ENCODE data around the gene HNRNPM.
"Not testable (repeated sequence)": the region's sequence is repeated elsewhere in the genome, so short reads cannot be mapped to it uniquely, and the experiment has no call there.

Gene HNRNPM

GRCh38 chr19:8426283-8426682, 18.5 kb upstream of the HNRNPM start:
- no peak for DNase-seq (ENCODE audit: low read depth in 2 of 2)

GRCh38 chr19:8429044-8429443, 15.7 kb upstream of the HNRNPM start:
- no peak for DNase-seq (ENCODE audit: low read depth in 2 of 2)

GRCh38 chr19:8429826-8430225, 14.9 kb upstream of the HNRNPM start:
- DNase-seq (ENCODE audit: low read depth in 2 of 2), result no peak

DNA sequence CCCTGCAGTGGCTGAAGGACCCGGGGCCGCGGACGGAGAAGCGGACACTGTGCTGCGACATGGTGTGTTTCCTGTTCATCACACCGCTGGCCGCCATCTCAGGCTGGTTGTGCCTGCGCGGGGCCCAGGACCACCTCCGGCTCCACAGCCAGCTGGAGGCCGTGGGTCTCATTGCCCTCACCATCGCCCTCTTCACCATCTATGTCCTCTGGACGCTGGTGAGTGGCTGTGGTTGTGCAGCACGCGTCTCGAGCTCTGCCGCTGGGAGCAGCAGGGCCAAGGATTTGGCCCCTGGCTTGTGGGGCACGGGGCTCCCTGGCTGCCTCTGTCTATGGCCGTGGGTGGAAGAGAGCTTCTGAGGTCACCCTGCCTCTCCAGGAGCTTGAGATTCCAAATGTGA, 14.1 kb upstream of the HNRNPM start:
- no peak for DNase-seq (ENCODE audit: low read depth in 2 of 2)

DNA sequence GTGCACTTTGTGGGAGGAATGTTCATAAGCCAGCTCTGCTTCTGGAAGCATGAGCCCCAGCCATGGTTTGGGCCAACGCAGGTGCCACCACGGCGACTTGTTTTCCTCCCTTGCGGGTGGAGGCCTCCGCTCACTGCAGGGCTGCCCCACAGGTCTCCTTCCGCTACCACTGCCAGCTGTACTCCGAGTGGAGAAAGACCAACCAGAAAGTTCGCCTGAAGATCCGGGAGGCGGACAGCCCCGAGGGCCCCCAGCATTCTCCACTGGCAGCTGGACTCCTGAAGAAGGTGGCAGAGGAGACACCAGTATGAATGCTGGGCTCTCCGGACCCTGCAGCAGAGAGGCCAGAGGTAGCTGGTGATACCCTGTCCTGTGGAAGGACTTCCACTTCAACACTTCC, 6.5 kb upstream of the HNRNPM start:
- no peak for DNase-seq (ENCODE audit: low read depth in 2 of 2)

- no peak for DNase-seq (ENCODE audit: low read depth in 2 of 2)
Observed at GRCh38 chr19:8441725-8442544, 2.8 kb upstream of the HNRNPM start.

GRCh38 chr19:8444140-8444676, 567 bp upstream of the HNRNPM start:
- DNase-seq (ENCODE audit: low read depth in 2 of 2), result not testable (repeated sequence)

DNA sequence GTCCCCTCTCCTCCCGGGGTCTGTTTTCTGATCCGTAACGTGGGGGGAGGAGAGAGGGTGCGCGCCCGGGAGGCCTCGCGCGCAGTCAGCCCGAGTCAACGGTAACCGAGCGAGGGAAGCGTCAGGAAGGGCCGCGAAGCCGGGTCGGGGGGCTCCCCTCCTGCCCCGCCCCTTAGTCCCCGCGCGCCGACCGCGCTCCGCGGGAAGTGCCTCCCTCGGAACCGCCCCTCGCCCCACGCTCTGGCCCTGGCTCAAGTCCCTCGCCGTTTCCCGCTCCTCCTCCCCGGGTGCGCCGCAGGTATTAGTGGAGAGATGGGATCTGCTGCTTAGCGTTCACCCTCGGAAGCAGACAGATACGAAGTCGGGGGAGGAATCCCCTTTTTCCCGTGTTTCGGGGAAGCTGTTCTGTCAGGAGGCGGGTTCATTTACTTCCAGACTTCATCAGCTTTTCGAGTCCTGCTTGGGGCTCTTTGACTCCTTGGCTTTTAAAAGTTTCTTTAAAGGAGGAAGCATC, 770 bp downstream of the HNRNPM start:
- DNase-seq (ENCODE audit: low read depth in 2 of 2), result peak in 1 of 2 donors; percentile 21

DNA sequence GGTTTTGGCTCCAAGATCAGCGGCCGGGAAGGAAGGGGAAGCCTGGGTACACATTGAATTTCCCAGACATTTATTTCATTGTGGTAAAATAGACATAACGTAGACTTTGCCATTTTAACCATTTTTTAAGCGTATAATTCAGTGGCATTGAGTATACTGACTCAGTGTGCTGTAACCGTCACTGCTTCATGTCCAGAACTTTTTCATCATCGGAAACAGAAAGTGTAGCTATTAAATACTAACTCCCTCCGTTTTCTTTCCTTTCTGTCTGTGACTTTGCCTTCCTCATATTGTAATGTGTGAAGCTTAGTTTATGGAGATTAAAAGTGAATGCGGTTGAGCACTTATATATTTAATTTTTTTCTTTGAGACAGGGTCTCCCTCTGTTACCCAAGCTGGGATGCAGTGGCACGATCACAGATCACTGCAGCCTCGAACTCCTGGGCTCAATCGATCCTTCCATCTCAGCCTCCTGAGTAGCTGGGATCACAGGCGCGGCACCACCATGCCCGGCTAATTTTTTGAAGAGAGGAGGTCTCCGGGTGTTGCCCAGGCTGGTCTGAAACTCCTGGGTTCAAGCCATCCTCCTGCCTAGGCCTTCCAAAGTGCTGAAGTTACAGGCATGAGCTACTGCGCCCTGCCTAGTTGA, 1.4 kb downstream of the HNRNPM start:
- DNase-seq (ENCODE audit: low read depth in 2 of 2), result no peak

GRCh38 chr19:8449830-8450229, 5.1 kb downstream of the HNRNPM start:
- DNase-seq (ENCODE audit: low read depth in 2 of 2), result no peak

DNA sequence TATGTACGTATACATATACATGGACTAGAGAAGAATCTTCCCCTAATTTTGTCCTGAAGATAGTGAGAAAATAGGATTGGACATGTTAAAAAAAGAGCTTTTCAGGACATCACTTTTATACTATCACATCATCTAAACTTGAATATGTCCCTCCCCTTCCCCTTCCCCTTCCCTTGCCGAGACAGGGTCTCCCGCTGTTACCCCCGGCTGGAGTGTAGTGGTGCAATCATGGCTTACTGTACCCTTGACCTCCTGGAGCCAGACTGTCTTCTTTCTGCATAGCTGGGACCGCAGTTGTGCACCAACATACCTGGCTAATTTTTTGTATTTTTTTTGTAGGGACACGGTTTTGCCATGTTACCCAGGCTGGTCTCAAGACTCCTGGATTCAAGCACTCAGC, 6.6 kb downstream of the HNRNPM start:
- DNase-seq (ENCODE audit: low read depth in 2 of 2), result no peak

- DNase-seq (ENCODE audit: low read depth in 2 of 2), result no peak
Observed at GRCh38 chr19:8451885-8452284, 7.1 kb downstream of the HNRNPM start.

- no peak for DNase-seq (ENCODE audit: low read depth in 2 of 2)
Observed at GRCh38 chr19:8452446-8453123, 7.8 kb downstream of the HNRNPM start.

DNA sequence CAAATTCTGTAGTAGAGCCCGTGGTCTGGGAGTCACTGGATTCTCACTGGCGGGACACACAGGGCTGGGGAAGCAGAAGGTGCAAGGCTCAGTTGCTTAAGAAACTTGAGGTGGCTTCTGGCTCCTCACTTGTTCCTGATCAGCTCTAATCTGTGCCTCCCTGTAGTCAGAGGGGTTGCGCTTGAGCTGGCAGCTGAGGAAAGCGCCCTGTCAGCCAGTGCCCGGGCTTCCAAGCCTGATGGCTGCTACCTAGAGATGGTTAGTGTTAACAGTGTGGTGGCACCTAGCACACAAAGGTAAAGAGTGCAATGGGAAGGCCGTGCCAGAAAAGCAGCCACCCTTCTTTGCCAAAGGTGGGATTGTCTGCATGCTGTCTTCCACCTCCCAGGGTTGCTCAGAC, 8.8 kb downstream of the HNRNPM start:
- DNase-seq (ENCODE audit: low read depth in 2 of 2), result no peak

GRCh38 chr19:8454218-8454617, 9.4 kb downstream of the HNRNPM start:
- DNase-seq (ENCODE audit: low read depth in 2 of 2), result no peak

DNA sequence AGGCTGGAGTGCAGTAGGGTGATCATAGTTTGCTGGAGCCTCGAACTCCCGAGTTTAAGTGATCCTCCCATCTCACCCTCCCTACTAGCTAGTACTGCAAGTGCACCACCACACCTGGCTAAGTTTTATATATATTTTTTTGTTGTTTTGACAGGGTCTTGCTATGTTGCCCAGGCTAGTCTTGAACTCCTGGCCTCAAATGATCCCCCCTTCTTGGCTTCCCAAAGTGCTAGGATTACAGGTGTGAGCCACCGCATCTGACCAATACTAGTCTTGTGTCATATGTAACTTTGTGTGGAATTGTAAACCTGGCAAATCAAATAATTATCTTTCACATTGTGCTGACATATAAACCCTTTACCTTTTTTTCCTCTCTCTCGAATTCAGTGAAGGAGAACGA, 10.2 kb downstream of the HNRNPM start:
- no peak for DNase-seq (ENCODE audit: low read depth in 2 of 2)

DNA sequence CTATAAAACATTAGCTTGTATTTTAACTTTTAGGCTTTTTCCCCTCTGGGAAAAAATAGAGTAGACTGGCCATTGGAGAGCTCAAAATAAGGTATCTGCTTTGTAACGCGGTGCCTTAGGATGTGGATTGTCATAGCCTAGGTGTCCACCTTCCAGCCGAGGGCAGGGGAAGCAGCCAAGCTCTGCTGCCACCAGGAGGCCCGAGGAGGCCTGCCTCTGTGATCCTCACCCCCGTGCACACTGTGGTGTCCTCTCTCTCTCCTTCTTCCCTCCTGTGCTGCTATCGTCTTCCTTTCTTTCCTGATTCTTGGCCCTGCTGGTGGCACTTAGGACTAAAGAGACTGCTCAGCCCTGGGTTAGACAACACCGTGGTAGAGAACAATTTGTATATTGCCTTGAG, 11.3 kb downstream of the HNRNPM start:
- DNase-seq (ENCODE audit: low read depth in 2 of 2), result no peak

GRCh38 chr19:8457209-8457608, 12.4 kb downstream of the HNRNPM start:
- no peak for DNase-seq (ENCODE audit: low read depth in 2 of 2)

DNA sequence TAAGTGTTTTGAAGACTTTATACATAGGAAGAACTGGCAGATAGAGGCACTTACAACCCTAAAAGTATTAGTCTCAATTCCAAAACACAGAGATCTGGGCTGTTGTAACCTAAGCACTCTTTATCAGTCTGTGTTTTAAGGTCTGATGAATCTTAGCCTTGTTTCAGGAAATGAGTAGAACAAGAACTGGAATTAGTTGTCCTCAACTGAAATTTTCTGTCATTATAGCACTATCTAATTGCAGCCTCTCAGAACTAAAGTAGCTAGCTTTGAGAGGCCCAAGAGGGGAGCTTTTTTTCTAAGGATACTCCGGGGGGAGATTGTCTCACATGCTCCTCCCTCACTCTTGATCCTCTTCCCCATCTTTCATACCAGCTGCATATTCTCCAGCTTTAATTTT, 13.1 kb downstream of the HNRNPM start:
- no peak for DNase-seq (ENCODE audit: low read depth in 2 of 2)

DNA sequence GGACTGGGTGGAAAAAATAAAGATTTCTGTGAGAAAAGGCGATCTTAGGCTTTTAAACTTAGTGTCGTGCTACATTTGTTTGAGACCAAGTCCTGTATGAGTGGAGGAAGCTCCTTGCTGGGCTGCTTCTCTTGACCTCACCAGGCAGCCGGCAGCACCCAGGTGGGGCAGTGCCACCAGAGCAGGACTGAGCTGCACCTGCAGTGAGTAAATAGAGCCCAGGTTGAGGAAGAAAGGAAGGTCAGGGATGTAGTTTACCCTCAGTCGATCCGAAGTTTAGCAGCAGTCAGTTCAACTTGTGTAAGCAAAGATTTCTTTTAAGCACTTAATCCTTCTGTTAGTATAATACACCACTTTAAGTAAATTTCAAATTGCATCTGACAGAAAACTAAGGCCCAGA, 13.6 kb downstream of the HNRNPM start:
- no peak for DNase-seq (ENCODE audit: low read depth in 2 of 2)

- no peak for DNase-seq (ENCODE audit: low read depth in 2 of 2)
Observed at GRCh38 chr19:8459095-8459494, 14.3 kb downstream of the HNRNPM start.

DNA sequence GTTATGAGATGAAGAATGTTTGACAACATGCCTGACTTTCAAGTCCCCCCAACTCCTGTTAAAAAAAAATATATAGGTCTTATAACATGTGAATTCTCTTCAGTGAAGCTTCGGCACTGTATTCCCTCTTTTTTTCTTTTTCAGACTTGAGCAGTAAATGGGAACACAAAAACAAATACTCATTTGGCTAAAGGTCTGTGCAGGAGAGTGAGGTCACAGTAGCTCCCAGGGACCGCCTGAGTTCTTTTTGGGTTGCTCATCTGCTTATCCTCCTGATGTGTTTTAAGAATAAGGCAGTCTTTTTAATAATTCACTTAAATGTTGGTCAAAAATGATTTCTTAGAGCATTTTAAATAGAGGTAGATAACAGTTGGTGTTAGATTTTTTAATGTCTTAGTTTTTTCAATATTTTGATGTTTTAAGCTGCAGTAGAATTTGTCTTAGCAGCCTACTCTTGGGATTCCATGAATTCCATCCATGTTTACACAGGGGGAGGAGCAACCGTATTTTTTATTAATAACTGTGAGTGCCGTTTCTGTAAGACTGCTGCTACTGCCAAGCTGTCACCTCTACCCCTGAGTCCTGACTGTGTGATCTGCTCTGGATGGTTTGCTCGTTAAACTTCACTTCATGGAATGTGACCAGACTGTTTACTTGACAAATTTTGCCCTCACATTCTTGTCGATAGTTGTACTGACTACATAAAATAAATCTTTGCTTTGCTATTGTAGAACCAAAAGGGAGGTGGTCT, 14.9 kb downstream of the HNRNPM start:
- no peak for DNase-seq (ENCODE audit: low read depth in 2 of 2)
